ENCODE results near the gene ANKRD55. TPM values are rescaled to one million over a fixed set of nuclear protein-coding genes. Genes with fewer than 3 reads are reported as not detected.
"Not testable (repeated sequence)": the region's sequence is repeated elsewhere in the genome, so short reads cannot be mapped to it uniquely, and the experiment has no call there.

Gene ANKRD55
- total RNA-seq, 2 donors from 2014 or later = not detected

GRCh38 chr5:56270058-56270457 lies 36.9 kb upstream of the ANKRD55 start:
- H3K27ac ChIP-seq = no peak overlapping the region
- no peaks in the 10 kb centered on the region for H3K36me3 ChIP-seq
- no peaks in the 10 kb centered on the region for H3K9me3 ChIP-seq
- TF ChIP-seq CTCF (IDR thresholded peaks at IDR 0.05) = no peak
- no peaks in the 10 kb centered on the region for H3K27me3 ChIP-seq
- intact Hi-C loops (cut with DNase I) = loop anchor here (2.0 kb wide), 1 partner anchor 567 kb away; no protein-coding TSS in a partner anchor
- no peak for DNase-seq
- H3K4me3 ChIP-seq = no peak overlapping the region
- no peaks in the 10 kb centered on the region for H3K4me1 ChIP-seq
- no peak overlapping the region for H3K9ac ChIP-seq (ENCODE audit: low read depth in 2 of 2, low read length in 2 of 2)

- no peak for TF ChIP-seq CTCF (IDR thresholded peaks at IDR 0.05)
- Histone ChIP-seq H3K4me1 (no peaks in the 10 kb centered on the region), H3K27ac (no peak overlapping the region), H3K4me3 (no peak overlapping the region), H3K9ac (ENCODE audit: low read depth in 2 of 2, low read length in 2 of 2) (no peak overlapping the region), H3K9me3 (no peaks in the 10 kb centered on the region), H3K27me3 (no peaks in the 10 kb centered on the region), H3K36me3 (no peaks in the 10 kb centered on the region)
- DNase-seq = no peak
- intact Hi-C loops (cut with DNase I) = loop anchor here (10.0 kb wide), 1 partner anchor 865 kb away; no protein-coding TSS in a partner anchor
These were observed 36.2 kb upstream of the ANKRD55 start for GRCh38 chr5:56269216-56269927.

GRCh38 chr5:56268707-56269106 lies 35.6 kb upstream of the ANKRD55 start:
- H3K27me3 ChIP-seq; H3K27ac ChIP-seq; H3K4me1 ChIP-seq; DNase-seq; H3K4me3 ChIP-seq; H3K9ac ChIP-seq (ENCODE audit: low read depth in 2 of 2, low read length in 2 of 2); H3K9me3 ChIP-seq; H3K36me3 ChIP-seq: not testable (repeated sequence)
- intact Hi-C loops (cut with DNase I) = loop anchor here (10.0 kb wide), 1 partner anchor 866 kb away; no protein-coding TSS in a partner anchor

GRCh38 chr5:56267856-56268255 lies 34.7 kb upstream of the ANKRD55 start:
- no peaks in the 10 kb centered on the region for H3K9me3 ChIP-seq
- no peaks in the 10 kb centered on the region for H3K36me3 ChIP-seq
- DNase-seq = no peak
- intact Hi-C loops (cut with DNase I) = loop anchor here (10.0 kb wide), 1 partner anchor 867 kb away; no protein-coding TSS in a partner anchor
- H3K27ac ChIP-seq = no peak overlapping the region
- no peaks in the 10 kb centered on the region for H3K27me3 ChIP-seq
- no peaks in the 10 kb centered on the region for H3K4me1 ChIP-seq
- no peak for TF ChIP-seq CTCF (IDR thresholded peaks at IDR 0.05)
- no peak overlapping the region for H3K4me3 ChIP-seq
- no peak overlapping the region for H3K9ac ChIP-seq (ENCODE audit: low read depth in 2 of 2, low read length in 2 of 2)

GRCh38 chr5:56264417-56265025 lies 31.4 kb upstream of the ANKRD55 start:
- Histone ChIP-seq H3K27ac (no peak overlapping the region), H3K27me3 (no peaks in the 10 kb centered on the region), H3K9ac (ENCODE audit: low read depth in 2 of 2, low read length in 2 of 2) (no peak overlapping the region), H3K9me3 (no peaks in the 10 kb centered on the region), H3K36me3 (no peaks in the 10 kb centered on the region), H3K4me1 (no peaks in the 10 kb centered on the region), H3K4me3 (no peak overlapping the region)
- TF ChIP-seq CTCF (IDR thresholded peaks at IDR 0.05) = peak; percentile 42
- no peak for DNase-seq
- intact Hi-C loops (cut with DNase I) = loop anchor here (10.0 kb wide), 1 partner anchor 870 kb away; no protein-coding TSS in a partner anchor

- DNase-seq = no peak
- no peaks in the 10 kb centered on the region for H3K27me3 ChIP-seq
- no peak overlapping the region for H3K9ac ChIP-seq (ENCODE audit: low read depth in 2 of 2, low read length in 2 of 2)
- H3K36me3 ChIP-seq = no peaks in the 10 kb centered on the region
- H3K27ac ChIP-seq = no peak overlapping the region
- H3K9me3 ChIP-seq = no peaks in the 10 kb centered on the region
- no peaks in the 10 kb centered on the region for H3K4me1 ChIP-seq
- no peak overlapping the region for H3K4me3 ChIP-seq
- intact Hi-C loops (cut with DNase I) = loop anchor here (10.0 kb wide), 1 partner anchor 873 kb away; no protein-coding TSS in a partner anchor
- no peak for TF ChIP-seq CTCF (IDR thresholded peaks at IDR 0.05)
These were observed 29.1 kb upstream of the ANKRD55 start for GRCh38 chr5:56262279-56262678.

Data from colonic mucosa (tissue), 4 donors.